ENCODE data around the gene SIAH2. TPM values are rescaled to one million over a fixed set of nuclear protein-coding genes. Genes with fewer than 3 reads are reported as not detected.

SIAH2 gene
- total and polyA plus RNA-seq, 9 of the 15 experiments (the other 6 are each of a cell fraction or from before 2014, with no cell fraction given), result 4.8 to 39.0 (median 29.9) TPM

DNA sequence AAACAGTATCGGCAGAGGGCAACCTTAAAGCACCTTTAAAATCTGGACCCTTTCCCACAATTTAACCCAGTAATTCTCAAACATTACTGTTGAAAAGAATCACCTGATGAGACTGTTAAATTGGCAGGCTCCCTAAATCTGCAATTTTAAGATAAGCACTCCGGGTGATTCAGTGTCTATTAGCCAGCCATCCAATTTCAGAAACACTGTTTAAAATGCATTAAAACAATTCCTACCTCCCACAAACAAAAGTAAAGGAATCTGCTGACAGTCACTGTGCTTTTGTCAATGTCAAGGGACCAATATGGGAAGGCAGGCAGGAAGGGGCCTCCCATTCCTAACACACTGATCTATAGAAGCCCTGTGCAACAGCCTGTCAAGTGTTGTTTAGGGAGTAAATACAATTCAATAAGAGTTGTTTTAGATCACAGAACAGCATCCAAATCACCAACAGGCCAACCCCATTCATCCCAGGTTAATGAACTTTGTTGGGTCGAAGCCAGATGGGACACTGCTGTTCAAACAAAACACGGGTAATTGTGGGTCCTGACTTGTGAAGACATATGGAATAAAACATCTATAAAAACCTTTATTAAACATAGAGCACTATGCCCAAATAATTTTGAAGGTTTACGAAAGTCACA, 21.4 kb downstream of the SIAH2 start (continued):
- TF ChIP-seq TCF3 (CRISPR knock-in tag; IDR thresholded peaks at IDR 0.05) (peak; percentile 36; the same call in 1 of the 2 replicates), ZNF445 (CRISPR knock-in tag; IDR thresholded peaks at IDR 0.05; ENCODE audit: low read depth) (no peak), MTA2 (IDR thresholded peaks at IDR 0.05; ENCODE audit: low read depth) (peak; percentile 31; the same call in 1 of the 2 replicates), RCOR1 (IDR thresholded peaks at IDR 0.05; ENCODE audit: borderline replicate concordance in 1 of 2, low read depth in 2 of 2, low read length in 2 of 2) (0 out of 4 replicates have a peak, but pooled peaks of 1 of the 2 experiments have one; percentile 50), DPF2 (IDR thresholded peaks at IDR 0.05) (peak; percentile 51; the same call in 1 of the 2 replicates), CHD1 (IDR thresholded peaks at IDR 0.05; ENCODE audit: low read length) (no peak), CBFA2T2 (conservative IDR thresholded peaks at IDR 0.05) (peak; percentile 41; the same call in 1 of the 2 replicates), ZZZ3 (IDR thresholded peaks at IDR 0.05) (no peak), ZNF408 (CRISPR knock-in tag; IDR thresholded peaks at IDR 0.05; ENCODE audit: low read depth) (no peak), CBFA2T3 (IDR thresholded peaks at IDR 0.05) (peak; percentile 71), ETS2 (tag; IDR thresholded peaks at IDR 0.05; ENCODE audit: borderline replicate concordance, poor library complexity, severe bottlenecking) (no peak), MAFG (tag; conservative IDR thresholded peaks at IDR 0.05) (no peak), SMARCA4 (IDR thresholded peaks at IDR 0.05) (0 out of 2 replicates have a peak, but pooled peaks have one; percentile 35)
- TF ChIP-seq, protein P1, sequence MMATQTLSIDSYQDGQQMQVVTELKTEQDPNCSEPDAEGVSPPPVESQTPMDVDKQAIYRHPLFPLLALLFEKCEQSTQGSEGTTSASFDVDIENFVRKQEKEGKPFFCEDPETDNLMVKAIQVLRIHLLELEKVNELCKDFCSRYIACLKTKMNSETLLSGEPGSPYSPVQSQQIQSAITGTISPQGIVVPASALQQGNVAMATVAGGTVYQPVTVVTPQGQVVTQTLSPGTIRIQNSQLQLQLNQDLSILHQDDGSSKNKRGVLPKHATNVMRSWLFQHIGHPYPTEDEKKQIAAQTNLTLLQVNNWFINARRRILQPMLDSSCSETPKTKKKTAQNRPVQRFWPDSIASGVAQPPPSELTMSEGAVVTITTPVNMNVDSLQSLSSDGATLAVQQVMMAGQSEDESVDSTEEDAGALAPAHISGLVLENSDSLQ (IDR thresholded peaks at IDR 0.05), result 0 out of 2 replicates have a peak, but pooled peaks have one; percentile 17
- TF ChIP-seq, protein P2, sequence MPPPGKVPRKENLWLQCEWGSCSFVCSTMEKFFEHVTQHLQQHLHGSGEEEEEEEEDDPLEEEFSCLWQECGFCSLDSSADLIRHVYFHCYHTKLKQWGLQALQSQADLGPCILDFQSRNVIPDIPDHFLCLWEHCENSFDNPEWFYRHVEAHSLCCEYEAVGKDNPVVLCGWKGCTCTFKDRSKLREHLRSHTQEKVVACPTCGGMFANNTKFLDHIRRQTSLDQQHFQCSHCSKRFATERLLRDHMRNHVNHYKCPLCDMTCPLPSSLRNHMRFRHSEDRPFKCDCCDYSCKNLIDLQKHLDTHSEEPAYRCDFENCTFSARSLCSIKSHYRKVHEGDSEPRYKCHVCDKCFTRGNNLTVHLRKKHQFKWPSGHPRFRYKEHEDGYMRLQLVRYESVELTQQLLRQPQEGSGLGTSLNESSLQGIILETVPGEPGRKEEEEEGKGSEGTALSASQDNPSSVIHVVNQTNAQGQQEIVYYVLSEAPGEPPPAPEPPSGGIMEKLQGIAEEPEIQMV (tag; conservative IDR thresholded peaks at IDR 0.05; ENCODE audit: low read depth), result no peak
- TF ChIP-seq, protein P3, sequence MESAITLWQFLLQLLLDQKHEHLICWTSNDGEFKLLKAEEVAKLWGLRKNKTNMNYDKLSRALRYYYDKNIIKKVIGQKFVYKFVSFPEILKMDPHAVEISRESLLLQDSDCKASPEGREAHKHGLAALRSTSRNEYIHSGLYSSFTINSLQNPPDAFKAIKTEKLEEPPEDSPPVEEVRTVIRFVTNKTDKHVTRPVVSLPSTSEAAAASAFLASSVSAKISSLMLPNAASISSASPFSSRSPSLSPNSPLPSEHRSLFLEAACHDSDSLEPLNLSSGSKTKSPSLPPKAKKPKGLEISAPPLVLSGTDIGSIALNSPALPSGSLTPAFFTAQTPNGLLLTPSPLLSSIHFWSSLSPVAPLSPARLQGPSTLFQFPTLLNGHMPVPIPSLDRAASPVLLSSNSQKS (CRISPR knock-in tag; IDR thresholded peaks at IDR 0.05), result no peak
- TF ChIP-seq, protein P4, sequence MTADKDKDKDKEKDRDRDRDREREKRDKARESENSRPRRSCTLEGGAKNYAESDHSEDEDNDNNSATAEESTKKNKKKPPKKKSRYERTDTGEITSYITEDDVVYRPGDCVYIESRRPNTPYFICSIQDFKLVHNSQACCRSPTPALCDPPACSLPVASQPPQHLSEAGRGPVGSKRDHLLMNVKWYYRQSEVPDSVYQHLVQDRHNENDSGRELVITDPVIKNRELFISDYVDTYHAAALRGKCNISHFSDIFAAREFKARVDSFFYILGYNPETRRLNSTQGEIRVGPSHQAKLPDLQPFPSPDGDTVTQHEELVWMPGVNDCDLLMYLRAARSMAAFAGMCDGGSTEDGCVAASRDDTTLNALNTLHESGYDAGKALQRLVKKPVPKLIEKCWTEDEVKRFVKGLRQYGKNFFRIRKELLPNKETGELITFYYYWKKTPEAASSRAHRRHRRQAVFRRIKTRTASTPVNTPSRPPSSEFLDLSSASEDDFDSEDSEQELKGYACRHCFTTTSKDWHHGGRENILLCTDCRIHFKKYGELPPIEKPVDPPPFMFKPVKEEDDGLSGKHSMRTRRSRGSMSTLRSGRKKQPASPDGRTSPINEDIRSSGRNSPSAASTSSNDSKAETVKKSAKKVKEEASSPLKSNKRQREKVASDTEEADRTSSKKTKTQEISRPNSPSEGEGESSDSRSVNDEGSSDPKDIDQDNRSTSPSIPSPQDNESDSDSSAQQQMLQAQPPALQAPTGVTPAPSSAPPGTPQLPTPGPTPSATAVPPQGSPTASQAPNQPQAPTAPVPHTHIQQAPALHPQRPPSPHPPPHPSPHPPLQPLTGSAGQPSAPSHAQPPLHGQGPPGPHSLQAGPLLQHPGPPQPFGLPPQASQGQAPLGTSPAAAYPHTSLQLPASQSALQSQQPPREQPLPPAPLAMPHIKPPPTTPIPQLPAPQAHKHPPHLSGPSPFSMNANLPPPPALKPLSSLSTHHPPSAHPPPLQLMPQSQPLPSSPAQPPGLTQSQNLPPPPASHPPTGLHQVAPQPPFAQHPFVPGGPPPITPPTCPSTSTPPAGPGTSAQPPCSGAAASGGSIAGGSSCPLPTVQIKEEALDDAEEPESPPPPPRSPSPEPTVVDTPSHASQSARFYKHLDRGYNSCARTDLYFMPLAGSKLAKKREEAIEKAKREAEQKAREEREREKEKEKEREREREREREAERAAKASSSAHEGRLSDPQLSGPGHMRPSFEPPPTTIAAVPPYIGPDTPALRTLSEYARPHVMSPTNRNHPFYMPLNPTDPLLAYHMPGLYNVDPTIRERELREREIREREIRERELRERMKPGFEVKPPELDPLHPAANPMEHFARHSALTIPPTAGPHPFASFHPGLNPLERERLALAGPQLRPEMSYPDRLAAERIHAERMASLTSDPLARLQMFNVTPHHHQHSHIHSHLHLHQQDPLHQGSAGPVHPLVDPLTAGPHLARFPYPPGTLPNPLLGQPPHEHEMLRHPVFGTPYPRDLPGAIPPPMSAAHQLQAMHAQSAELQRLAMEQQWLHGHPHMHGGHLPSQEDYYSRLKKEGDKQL (CRISPR knock-in tag; IDR thresholded peaks at IDR 0.05; ENCODE audit: borderline replicate concordance), result no peak
- TF ChIP-seq, protein P5, sequence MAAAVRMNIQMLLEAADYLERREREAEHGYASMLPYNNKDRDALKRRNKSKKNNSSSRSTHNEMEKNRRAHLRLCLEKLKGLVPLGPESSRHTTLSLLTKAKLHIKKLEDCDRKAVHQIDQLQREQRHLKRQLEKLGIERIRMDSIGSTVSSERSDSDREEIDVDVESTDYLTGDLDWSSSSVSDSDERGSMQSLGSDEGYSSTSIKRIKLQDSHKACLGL (CRISPR knock-in tag; IDR thresholded peaks at IDR 0.05; ENCODE audit: borderline replicate concordance, poor library complexity, severe bottlenecking), result no peak
